WTC11 (cell line): ENCODE data around the gene STAB1. TPM values are rescaled to one million over a fixed set of nuclear protein-coding genes. Genes with fewer than 3 reads are reported as not detected.

Source experiments
- ATAC-seq: fragments of 200-7000 bp; cut with Tn5 transposase; 2 replicates; pipeline ENCODE4 v1.10.0; 2021; ENCODE audit warnings: mild to moderate bottlenecking, moderate library complexity
- CTCF ChIA-PET: fragments of 300-600 bp; sonication (Branson Sonifier 250); formaldehyde crosslinking; loops from one replicate; lab custom pipeline; 2021; ENCODE audit warnings: antibody characterized with exemption; lab: Charles Lee
- POLR2A ChIA-PET: fragments of 350-600 bp; sonication (Branson Sonifier 250); formaldehyde crosslinking; loops from one replicate; lab custom pipeline; 2021; ENCODE audit warnings: antibody characterized with exemption; lab: Charles Lee
- DNase-seq: peaks from one replicate; pipeline ENCODE4 v3.0.0; 2021; ENCODE audit warnings: low spot score
- H3K27ac Mint-ChIP-seq: 2 replicates; pipeline ENCODE4 v1.8.0; 2021; ENCODE audit warnings: mixed read lengths
- H3K27me3 Mint-ChIP-seq: 2 replicates; pipeline ENCODE4 v1.8.0; 2021; ENCODE audit warnings: low read depth, mild to moderate bottlenecking, moderate library complexity, mixed read lengths
- H3K36me3 Mint-ChIP-seq: 2 replicates; pipeline ENCODE4 v1.8.0; 2021; ENCODE audit warnings: mixed read lengths
- H3K4me1 Mint-ChIP-seq: 2 replicates; pipeline ENCODE4 v1.8.0; 2022; ENCODE audit warnings: mixed read lengths
- H3K4me3 Mint-ChIP-seq: 2 replicates; pipeline ENCODE4 v1.8.0; 2021; ENCODE audit warnings: mild to moderate bottlenecking, moderate library complexity, mixed read lengths
- H3K9me3 Mint-ChIP-seq: 2 replicates; pipeline ENCODE4 v1.8.0; 2021; ENCODE audit warnings: mixed read lengths
- AR ChIP-seq: fragments of 250-450 bp; sonication (Bioruptor Pico); IDR thresholded peaks from 2 replicates; pipeline ENCODE4 v1.9.0; 2021; ENCODE audit warnings: mild to moderate bottlenecking
- CREB1 ChIP-seq: sonication (generic); formaldehyde crosslinking; IDR thresholded peaks from 2 replicates; pipeline ENCODE4 v1.8.0; 2023; ENCODE audit warnings: mild to moderate bottlenecking, missing genetic modification reagents
- E2F5 ChIP-seq: sonication (generic); formaldehyde crosslinking; IDR thresholded peaks from 2 replicates; pipeline ENCODE4 v1.8.1; 2022; ENCODE audit warnings: mild to moderate bottlenecking, moderate library complexity, missing genetic modification reagents
- GRHL2 ChIP-seq: fragments of 250-450 bp; sonication (Bioruptor Pico); IDR thresholded peaks from 2 replicates; pipeline ENCODE4 v1.8.0; 2022; ENCODE audit warnings: mild to moderate bottlenecking, moderate library complexity; ENCODE audit not compliant: insufficient replicate concordance, severe bottlenecking
- GTF2I ChIP-seq: fragments of 250-450 bp; sonication (Bioruptor Pico); conservative IDR thresholded peaks from 2 replicates; pipeline ENCODE4 v1.4.0; 2021; ENCODE audit warnings: mild to moderate bottlenecking
- HMGXB4 ChIP-seq: sonication (generic); formaldehyde crosslinking; IDR thresholded peaks from 2 replicates; pipeline ENCODE4 v1.8.1; 2023; ENCODE audit warnings: mild to moderate bottlenecking, moderate library complexity, missing genetic modification reagents
- IRF1 ChIP-seq: sonication (generic); formaldehyde crosslinking; IDR thresholded peaks from 2 replicates; pipeline ENCODE4 v1.8.0; 2023; ENCODE audit warnings: missing genetic modification reagents
- KAT7 ChIP-seq: sonication (generic); formaldehyde crosslinking; IDR thresholded peaks from 2 replicates; pipeline ENCODE4 v1.8.1; 2023; ENCODE audit warnings: missing genetic modification reagents, mild to moderate bottlenecking, borderline replicate concordance
- OVOL2 ChIP-seq: fragments of 250-450 bp; sonication (Bioruptor Pico); IDR thresholded peaks from 2 replicates; pipeline ENCODE4 v1.9.0; 2021; ENCODE audit warnings: mild to moderate bottlenecking, borderline replicate concordance
- PREB ChIP-seq: sonication (generic); formaldehyde crosslinking; IDR thresholded peaks from 2 replicates; pipeline ENCODE4 v1.8.1; 2022; ENCODE audit warnings: mild to moderate bottlenecking, missing genetic modification reagents, moderate library complexity, borderline replicate concordance
- RELA ChIP-seq: sonication (generic); formaldehyde crosslinking; IDR thresholded peaks from 2 replicates; pipeline ENCODE4 v1.8.1; 2022; ENCODE audit warnings: missing genetic modification reagents, mild to moderate bottlenecking, borderline replicate concordance
- ZMAT4 ChIP-seq: fragments of 250-450 bp; sonication (Bioruptor Pico); IDR thresholded peaks from 2 replicates; pipeline ENCODE4 v1.9.0; 2021; ENCODE audit warnings: mild to moderate bottlenecking
- ZNF138 ChIP-seq: sonication (generic); formaldehyde crosslinking; conservative IDR thresholded peaks from 2 replicates; pipeline ENCODE4 v1.8.1; 2022; ENCODE audit warnings: mild to moderate bottlenecking, moderate library complexity, missing genetic modification reagents
- ZNF219 ChIP-seq: sonication (generic); formaldehyde crosslinking; IDR thresholded peaks from 2 replicates; pipeline ENCODE4 v1.8.0; 2023; ENCODE audit warnings: missing genetic modification reagents, mild to moderate bottlenecking, borderline replicate concordance
- ZNF423 ChIP-seq: fragments of 250-450 bp; sonication (Bioruptor Pico); IDR thresholded peaks from 2 replicates; pipeline ENCODE4 v2.1.2; 2022; ENCODE audit warnings: mild to moderate bottlenecking, moderate library complexity
- total RNA-seq: library from RNA; stranded (reverse); gene quantifications from 3 replicates; pipeline ENCODE4 v1.2.3, GENCODE V29; 2021
- TF ChIP-seq, protein P1 (sequence below): sonication (generic); formaldehyde crosslinking; IDR thresholded peaks from 2 replicates; pipeline ENCODE4 v1.8.0; 2022; ENCODE audit warnings: mild to moderate bottlenecking, missing genetic modification reagents
- TF ChIP-seq, protein P2 (sequence below): sonication (generic); formaldehyde crosslinking; conservative IDR thresholded peaks from 2 replicates; pipeline ENCODE4 v1.8.1; 2023; ENCODE audit warnings: mild to moderate bottlenecking, low read depth, missing genetic modification reagents, moderate library complexity

The STAB1 gene
- total RNA-seq, 1 experiment from 2014 or later = 1.9 TPM

- ChIA-PET POLR2A (interaction anchor here (0.8 kb wide), 1 partner anchor 13 kb away, joined by 5 read pairs; no protein-coding TSS in a partner anchor), CTCF (interaction anchor here (1.1 kb wide), 1 partner anchor 50 kb away, joined by 4 read pairs; no protein-coding TSS in a partner anchor)
- DNase-seq (no peak), ATAC-seq (no peak)
- Mint-ChIP-seq H3K9me3 (no peaks in the 10 kb centered on the region), H3K27ac (peak overlapping the region; percentile 57), H3K4me3 (peak overlapping the region; percentile 80), H3K36me3 (peaks cover 17% of the 10 kb centered on the region), H3K27me3 (no peaks in the 10 kb centered on the region), H3K4me1 (peaks cover 24% of the 10 kb centered on the region)
- TF ChIP-seq GRHL2 (CRISPR knock-in tag) = no peak
- TF ChIP-seq CREB1 (CRISPR knock-in tag) = no peak
- no peak for TF ChIP-seq ZNF219
- no peak for TF ChIP-seq IRF1
- no peak for TF ChIP-seq RELA (CRISPR knock-in tag)
- no peak for TF ChIP-seq KAT7
- TF ChIP-seq AR (CRISPR knock-in tag) = no peak
Observed at GRCh38 chr3:52531860-52532516, 36.9 kb downstream of the STAB1 start.

- Mint-ChIP-seq H3K36me3 (peaks cover 13% of the 10 kb centered on the region), H3K27me3 (no peaks in the 10 kb centered on the region), H3K27ac (peak overlapping the region; percentile 57), H3K9me3 (no peaks in the 10 kb centered on the region), H3K4me1 (peaks cover 29% of the 10 kb centered on the region), H3K4me3 (peak overlapping the region; percentile 80)
- ChIA-PET CTCF (interaction anchor here (1.1 kb wide), 1 partner anchor 50 kb away, joined by 4 read pairs; no protein-coding TSS in a partner anchor), POLR2A (interaction anchor here (0.8 kb wide), 1 partner anchor 14 kb away, joined by 5 read pairs; no protein-coding TSS in a partner anchor)
- peak; percentile 17 for DNase-seq
- no peak for ATAC-seq
- TF ChIP-seq, protein P1, sequence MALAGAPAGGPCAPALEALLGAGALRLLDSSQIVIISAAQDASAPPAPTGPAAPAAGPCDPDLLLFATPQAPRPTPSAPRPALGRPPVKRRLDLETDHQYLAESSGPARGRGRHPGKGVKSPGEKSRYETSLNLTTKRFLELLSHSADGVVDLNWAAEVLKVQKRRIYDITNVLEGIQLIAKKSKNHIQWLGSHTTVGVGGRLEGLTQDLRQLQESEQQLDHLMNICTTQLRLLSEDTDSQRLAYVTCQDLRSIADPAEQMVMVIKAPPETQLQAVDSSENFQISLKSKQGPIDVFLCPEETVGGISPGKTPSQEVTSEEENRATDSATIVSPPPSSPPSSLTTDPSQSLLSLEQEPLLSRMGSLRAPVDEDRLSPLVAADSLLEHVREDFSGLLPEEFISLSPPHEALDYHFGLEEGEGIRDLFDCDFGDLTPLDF (CRISPR knock-in tag) = 0 out of 2 replicates have a peak, but pooled peaks have one; percentile 55
- TF ChIP-seq, protein P2, sequence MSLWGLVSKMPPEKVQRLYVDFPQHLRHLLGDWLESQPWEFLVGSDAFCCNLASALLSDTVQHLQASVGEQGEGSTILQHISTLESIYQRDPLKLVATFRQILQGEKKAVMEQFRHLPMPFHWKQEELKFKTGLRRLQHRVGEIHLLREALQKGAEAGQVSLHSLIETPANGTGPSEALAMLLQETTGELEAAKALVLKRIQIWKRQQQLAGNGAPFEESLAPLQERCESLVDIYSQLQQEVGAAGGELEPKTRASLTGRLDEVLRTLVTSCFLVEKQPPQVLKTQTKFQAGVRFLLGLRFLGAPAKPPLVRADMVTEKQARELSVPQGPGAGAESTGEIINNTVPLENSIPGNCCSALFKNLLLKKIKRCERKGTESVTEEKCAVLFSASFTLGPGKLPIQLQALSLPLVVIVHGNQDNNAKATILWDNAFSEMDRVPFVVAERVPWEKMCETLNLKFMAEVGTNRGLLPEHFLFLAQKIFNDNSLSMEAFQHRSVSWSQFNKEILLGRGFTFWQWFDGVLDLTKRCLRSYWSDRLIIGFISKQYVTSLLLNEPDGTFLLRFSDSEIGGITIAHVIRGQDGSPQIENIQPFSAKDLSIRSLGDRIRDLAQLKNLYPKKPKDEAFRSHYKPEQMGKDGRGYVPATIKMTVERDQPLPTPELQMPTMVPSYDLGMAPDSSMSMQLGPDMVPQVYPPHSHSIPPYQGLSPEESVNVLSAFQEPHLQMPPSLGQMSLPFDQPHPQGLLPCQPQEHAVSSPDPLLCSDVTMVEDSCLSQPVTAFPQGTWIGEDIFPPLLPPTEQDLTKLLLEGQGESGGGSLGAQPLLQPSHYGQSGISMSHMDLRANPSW = no peak
Observed at GRCh38 chr3:52532517-52532837, 37.3 kb downstream of the STAB1 start.

DNA sequence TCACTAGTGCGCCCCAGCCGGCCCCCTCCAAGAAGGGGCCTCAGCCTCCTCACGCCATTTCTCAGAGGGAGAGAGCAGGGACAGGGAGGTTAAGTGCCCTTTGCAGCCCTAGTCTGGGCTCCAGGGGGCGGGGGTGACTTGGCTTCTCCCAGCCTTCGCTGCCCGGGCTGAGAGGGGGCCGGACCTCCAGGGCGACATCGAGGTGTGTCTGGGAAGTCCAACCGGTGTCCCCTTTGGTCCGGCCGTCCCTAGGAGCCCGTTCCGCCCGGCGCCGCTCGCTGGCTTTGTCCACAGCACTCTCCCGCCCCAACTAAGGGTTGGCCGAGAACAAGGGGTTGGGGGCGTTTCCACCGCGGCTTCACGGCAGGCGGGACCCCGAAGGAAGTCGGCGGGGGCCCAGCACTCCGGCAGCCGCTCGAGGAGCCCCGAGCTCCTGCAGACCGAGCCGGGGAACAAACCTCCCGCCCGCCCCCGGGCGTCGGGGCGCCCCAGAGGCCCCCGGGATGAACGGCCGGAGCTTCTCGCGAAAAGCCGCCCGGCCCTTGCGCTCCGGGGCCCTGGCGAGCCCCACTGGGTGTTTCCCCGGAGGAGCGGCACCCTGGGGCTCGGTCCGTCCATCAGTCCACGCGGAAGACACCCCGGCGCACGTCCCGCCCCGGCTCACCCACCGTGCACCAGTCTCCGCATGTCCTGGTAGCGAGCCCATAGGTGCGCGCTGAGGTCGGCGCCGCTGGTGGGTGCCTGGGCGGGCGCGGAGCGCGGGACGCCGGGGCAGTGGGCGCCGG, 37.9 kb downstream of the STAB1 start:
- ATAC-seq (no peak), DNase-seq (peak; percentile 57)
- ChIA-PET CTCF (no interaction called here), POLR2A (interaction anchor here (0.8 kb wide), 1 partner anchor 14 kb away, joined by 5 read pairs; no protein-coding TSS in a partner anchor)
- H3K9me3 Mint-ChIP-seq = no peaks in the 10 kb centered on the region
- H3K27me3 Mint-ChIP-seq = no peaks in the 10 kb centered on the region
- H3K4me3 Mint-ChIP-seq = peak overlapping the region; percentile 80
- H3K4me1 Mint-ChIP-seq = peaks cover 34% of the 10 kb centered on the region
- peaks cover 8% of the 10 kb centered on the region for H3K36me3 Mint-ChIP-seq
- peak overlapping the region; percentile 57 for H3K27ac Mint-ChIP-seq
- TF ChIP-seq ZNF138 (CRISPR knock-in tag) (no peak), ZMAT4 (CRISPR knock-in tag) (no peak), ZNF423 (CRISPR knock-in tag) (peak; percentile 59), HMGXB4 (CRISPR knock-in tag) (peak; percentile 43; the same call in 1 of the 2 replicates), OVOL2 (CRISPR knock-in tag) (no peak), E2F5 (CRISPR knock-in tag) (peak; percentile 27; the same call in 1 of the 2 replicates), PREB (CRISPR knock-in tag) (no peak), GTF2I (no peak)
